NB4 (cell line): ENCODE results near the gene MAPK1IP1L.

Experiments
- CTCF ChIP-seq: IDR thresholded peaks from one replicate; pipeline ENCODE4 v1.5.1; 2012; ENCODE audit warnings: low read depth, low read length
- MAX ChIP-seq: IDR thresholded peaks from 2 replicates; pipeline ENCODE4 v1.6.1; 2011; ENCODE audit warnings: low read depth, low read length
- POLR2A ChIP-seq: IDR thresholded peaks from 2 replicates; pipeline ENCODE4 v1.6.1; 2011; ENCODE audit warnings: mild to moderate bottlenecking; ENCODE audit not compliant: insufficient read length; ENCODE audit errors: extremely low read depth

- TF ChIP-seq CTCF = no peak
- TF ChIP-seq POLR2A = no peak
- TF ChIP-seq MAX = no peak
Observed at GRCh38 chr14:55066223-55066622, 14.8 kb downstream of the MAPK1IP1L start.
